A204.1 (cell line): Measurements from ENCODE around the gene PNPLA8.
"Not testable (repeated sequence)": the region's sequence is repeated elsewhere in the genome, so short reads cannot be mapped to it uniquely, and the experiment has no call there.

Source experiments
- FAIRE-seq: peaks from 2 replicates; lab custom pipeline; 2012; peaks lifted over from hg19 to GRCh38; lab: Jason Lieb, UNC

Gene PNPLA8

DNA sequence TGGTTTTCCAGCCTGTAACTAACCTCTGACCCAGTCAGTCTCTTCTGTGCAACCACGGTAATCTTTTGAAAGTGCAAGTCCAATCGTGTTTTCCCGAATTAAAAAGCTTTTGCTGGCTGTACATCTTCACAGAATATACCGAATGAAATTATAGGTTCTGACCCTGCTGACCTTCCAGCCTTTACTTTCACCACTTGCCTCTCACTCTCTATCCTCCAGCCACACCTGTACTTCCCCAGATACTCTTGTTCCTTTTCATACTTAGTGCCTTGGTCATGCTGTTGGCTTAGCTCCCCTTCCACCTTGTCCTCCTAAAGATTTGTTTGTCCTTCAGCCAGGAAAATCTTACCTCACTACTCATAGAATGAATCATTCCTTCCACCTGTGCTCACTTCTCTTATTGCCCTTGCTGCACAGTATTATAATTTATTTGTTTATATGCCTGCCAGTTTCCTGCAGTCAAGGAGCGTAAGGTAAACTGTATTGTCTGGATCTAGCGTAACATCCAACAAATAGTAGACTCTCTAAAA, 2.3 kb upstream of the PNPLA8 start:
- no peak for FAIRE-seq

DNA sequence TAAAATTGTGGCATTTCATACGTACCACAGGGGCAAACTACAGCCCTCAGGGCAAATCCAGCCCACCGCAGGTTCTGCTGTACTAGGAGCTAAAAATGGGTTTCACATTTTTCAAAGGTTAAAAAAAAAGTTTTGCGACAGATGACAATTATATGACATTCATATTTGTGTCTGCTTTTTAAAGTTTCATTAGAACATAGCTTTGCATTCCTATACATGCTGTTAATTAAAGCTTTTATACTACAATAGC, 758 bp upstream of the PNPLA8 start:
- FAIRE-seq = no peak

- peak; percentile 23 for FAIRE-seq
Observed at GRCh38 chr7:108525327-108525984, 479 bp downstream of the PNPLA8 start.

DNA sequence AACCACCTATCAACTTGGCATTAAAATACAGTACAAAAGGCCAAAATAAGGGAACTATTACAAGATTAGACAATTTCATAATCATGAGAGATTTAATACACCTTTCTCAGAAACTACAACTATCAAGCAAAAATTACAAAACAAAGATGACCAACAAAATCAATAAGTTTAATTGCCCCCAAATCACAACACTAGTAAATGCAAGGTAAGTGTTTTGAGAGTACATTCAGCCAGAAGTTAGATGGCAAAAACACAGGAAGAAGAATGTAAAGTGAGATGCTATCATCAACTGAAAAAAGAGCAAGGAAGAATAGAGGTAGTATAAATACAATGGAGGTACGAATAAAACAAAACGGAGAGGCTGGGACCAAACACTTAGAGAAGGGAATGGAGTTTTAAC, 3.2 kb downstream of the PNPLA8 start:
- no peak for FAIRE-seq

DNA sequence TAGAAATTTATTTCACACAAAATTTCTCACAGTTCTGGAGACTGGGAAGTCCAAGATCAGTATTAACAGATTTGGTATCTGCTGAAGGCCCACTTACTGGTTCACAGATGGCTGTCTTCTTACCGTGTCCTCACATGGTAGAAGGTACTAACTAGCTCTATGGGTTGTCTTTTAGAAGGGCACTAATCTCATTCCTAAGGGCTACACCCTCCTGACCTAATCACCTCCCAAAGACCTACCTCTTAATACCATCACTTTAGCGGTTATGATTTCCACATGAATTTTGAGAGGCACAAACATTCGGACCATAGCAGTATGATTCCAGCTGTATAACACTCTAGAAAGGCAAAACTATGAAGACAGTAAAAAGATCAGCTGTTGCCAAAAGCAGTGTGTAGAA, 8.0 kb downstream of the PNPLA8 start:
- no peak for FAIRE-seq

- FAIRE-seq = peak; percentile 54
Observed at GRCh38 chr7:108515630-108516029, 10.3 kb downstream of the PNPLA8 start.

DNA sequence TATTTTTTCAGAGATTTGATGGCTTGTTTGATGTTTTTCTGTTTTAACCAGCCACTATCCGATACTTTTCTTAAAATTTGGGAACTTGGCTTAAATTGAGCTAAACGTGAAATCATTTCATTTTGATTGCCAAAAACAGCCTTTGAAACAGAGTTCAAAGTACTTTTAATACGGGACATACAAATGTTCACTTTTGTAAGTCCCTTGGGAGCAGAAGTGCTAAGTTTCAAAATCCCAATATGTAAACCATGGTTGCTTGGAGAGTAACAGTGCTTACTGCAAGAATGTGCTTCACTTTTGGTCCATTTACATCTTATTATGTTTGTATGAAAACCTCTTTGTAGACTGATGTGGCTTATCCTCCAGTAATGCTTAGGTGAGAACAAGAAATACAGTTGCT, 10.9 kb downstream of the PNPLA8 start:
- no peak for FAIRE-seq

GRCh38 chr7:108511939-108512338, 14.0 kb downstream of the PNPLA8 start:
- FAIRE-seq = no peak

DNA sequence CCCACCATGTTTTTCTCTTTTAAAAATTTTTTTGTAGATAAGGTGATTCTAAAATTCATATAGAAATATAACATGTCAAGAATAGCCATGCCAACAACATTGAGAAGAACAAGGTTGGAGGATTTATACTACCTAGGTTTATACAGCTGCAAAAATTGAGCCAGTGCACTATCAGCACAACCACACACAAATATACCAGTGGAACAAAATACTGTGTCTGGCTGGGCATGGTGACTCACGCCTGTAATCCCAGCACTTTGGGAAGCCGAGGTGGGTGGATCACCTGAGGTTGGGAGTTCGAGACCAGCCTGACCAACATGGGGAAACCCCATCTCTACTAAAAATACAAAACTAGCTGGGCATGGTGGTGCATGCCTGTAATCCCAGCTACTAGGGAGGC, 21.4 kb downstream of the PNPLA8 start:
- not testable (repeated sequence) for FAIRE-seq

DNA sequence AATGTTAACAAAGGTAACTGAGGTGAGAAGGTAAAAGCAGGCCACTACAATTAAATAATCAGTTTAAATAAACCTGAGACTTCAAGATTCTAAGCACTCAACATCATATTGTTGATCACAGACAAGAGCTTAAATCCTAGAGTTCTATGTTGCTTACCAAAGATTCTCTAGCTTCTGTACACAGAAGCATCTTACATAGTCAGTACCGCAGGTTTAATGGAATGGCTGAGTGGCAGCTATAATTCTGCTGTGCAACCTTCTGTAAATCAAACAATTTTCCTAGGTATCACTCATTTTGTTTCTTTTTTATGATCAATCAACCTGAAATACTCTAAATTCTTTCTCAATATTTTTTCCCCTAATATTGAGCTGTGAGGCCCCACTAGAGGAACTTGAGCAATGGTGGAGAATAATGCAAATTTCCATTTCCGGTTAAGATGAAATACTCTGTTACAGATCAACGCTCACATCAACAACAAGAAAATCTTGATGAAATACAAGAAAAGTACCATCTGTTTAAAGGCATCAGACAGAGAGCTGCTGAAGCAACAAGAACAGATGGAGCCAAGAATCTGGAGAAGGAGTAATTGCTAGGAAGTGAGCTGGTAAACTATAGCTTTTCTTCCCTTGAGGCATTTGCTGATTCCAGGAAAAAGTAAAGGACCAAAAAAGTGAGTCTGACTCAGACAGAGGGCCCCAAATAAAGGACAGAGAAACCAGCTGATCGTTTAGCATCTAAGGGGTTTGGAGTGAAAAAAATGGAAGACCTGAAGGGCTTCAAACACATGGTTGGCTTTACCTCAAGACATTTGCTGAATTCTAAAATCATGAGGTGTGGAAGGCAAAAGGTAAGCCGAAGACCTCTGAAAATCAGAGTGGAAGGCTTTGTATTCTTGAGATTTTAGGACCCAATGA, 22.6 kb downstream of the PNPLA8 start:
- FAIRE-seq = no peak

GRCh38 chr7:108499566-108499965, 26.4 kb downstream of the PNPLA8 start:
- no peak for FAIRE-seq

DNA sequence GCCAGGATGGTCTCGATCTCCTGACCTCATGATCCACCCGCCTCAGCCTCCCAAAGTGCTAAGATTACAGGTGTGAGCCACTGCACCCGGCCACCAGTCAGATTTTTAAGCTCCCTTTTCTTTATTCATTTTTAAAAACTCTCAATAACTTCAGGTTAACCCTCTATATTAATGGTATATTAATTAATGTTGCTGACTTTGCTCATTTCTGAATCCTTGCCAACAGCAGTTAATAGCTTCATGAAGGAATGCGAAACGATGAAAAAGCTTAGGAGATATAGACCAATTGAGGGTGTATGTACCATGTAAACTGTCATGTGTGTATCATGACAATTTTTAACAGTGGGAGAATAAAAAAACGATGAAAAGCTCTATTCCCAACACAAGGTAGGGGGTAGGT, 27.5 kb downstream of the PNPLA8 start:
- FAIRE-seq = no peak

- peak; percentile 98 for FAIRE-seq
Observed at GRCh38 chr7:108497082-108497725, 28.7 kb downstream of the PNPLA8 start.

DNA sequence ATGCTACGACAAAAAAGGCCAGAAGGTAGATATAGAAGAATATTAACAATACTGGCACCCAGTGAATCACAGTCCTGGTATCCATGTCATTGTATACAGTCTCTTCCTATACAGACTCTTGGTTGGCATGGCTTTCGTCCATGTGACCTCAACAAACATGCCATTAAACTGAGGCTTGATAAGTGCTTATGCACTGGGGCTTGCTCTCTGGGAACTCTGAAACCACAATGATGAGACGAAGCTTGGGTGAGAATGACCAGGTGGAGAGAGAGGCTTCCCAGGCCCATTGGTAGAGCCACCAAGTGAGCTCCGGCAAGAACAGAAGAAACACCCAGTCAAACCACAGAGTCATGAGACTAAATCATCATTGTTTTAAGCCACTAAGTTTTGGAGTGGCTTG, 33.2 kb downstream of the PNPLA8 start:
- FAIRE-seq = no peak

DNA sequence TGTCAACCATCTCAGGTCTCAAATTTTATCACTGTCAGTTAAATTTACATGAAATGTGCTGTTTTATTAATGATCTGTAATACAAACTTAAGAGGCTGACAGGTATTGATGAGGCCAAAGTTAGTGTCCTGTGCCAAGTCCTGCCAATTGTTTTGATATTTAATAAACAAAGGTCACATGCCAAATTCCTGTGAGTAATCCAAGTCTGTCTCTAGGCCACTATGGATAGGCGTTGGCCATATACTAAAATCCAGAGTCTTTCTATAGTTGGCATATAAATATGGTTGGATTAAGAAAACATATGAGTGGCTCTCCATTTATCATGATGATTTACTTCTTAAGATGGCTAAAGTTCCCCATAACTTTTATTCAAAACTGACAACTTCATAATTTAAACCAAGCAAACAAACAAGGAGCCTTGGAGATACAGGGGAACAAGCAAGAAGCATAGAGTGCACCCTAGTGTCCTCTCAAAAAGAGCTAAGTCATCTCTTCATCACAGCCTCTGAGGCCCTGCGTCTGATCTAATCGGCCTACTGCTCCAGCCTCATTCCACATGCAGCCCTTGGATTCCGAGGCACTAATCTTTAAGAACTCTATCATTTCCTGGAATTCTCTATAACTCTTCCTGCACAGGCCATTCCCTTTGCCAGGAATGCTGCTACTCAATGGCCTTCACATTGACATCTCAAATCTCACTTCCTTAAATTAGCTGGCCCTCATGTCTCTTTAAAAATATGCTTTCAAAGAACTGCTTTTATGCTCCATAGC, 37.0 kb downstream of the PNPLA8 start:
- FAIRE-seq = no peak

- no peak for FAIRE-seq
Observed at GRCh38 chr7:108487646-108488045, 38.3 kb downstream of the PNPLA8 start.

- peak; percentile 65 for FAIRE-seq
Observed at GRCh38 chr7:108486291-108486966, 39.5 kb downstream of the PNPLA8 start.

DNA sequence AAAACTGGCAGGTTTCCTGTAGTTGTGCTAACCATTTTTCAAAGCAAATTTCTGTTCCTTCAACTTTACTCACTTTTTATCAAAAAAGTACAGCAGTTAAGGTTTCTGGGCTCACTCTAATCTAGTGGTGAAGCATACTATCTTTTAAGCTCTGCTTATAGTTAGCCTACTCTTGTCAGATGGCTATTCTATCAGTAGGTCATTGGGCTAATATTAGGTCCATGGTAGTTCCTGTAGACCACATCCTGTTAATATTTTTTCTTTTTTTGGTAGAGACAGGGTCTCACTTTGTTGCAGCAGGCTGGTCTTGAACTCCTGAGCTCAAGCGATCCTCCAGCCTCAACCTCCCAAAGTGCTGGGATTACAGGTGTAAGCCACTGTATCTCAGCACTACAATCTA, 41.8 kb downstream of the PNPLA8 start:
- no peak for FAIRE-seq

GRCh38 chr7:108480311-108480710, 45.6 kb downstream of the PNPLA8 start:
- no peak for FAIRE-seq

DNA sequence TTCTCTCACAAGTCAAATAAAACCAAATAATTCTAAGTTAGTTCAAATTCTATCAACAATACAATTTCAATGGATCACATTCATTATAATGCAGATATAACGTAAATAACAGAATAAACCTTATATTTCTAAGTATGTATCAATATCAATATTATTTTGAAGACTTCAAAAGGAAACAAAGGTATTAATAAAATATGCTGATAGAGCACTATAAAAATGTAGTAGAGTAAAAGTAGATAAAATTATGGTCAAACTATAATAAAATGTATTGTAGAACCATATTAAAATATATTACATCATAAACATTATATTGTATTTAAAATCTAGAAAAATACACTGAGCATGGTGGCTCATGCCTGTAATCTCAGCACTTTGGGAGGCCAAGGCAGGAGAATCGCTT, 46.2 kb downstream of the PNPLA8 start:
- peak; percentile 77 for FAIRE-seq

- no peak for FAIRE-seq
Observed at GRCh38 chr7:108479118-108479517, 46.8 kb downstream of the PNPLA8 start.

- FAIRE-seq = no peak
Observed at GRCh38 chr7:108468246-108468645, 57.7 kb downstream of the PNPLA8 start.
